GM04504 (cell line): ENCODE data around the gene CLDN24.

Source experiments
- DNase-seq: peaks from one replicate; pipeline ENCODE4 v3.0.0-alpha.2; 2012; ENCODE audit warnings: low read depth

The CLDN24 gene

DNA sequence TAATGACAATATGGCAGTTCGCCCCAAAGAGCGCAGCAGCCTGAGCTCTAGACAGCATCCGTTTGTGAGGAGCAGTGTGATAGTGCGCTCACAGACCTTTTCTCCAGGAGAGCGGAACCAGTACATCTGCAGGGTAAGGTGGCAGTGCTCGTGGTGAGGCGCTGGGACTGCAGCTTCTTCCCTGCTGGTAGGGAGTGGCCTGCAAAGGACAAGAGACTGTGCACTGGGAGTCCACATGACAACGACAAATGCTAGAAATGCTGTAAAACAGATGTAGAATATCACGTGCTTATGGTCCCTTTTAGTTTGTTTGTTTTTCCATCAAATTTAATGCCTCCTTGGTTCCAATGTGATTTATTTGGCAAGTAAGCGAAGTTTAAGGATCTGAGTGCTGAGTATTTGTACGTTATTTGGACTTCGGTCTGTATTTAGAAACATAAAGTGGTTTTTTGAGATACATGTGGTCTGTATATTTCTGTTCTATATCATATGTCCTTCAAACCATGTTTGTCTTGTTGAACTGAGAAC lies 37.9 kb downstream of the CLDN24 start:
- DNase-seq: no peak

GRCh38 chr4:183276106-183276505 lies 46.1 kb downstream of the CLDN24 start:
- DNase-seq: no peak

- DNase-seq: no peak
These were observed 49.8 kb downstream of the CLDN24 start for GRCh38 chr4:183272384-183272783.
